ENCODE measurements around the gene CACFD1. TPM values are rescaled to one million over a fixed set of nuclear protein-coding genes. Genes with fewer than 3 reads are reported as not detected.

CACFD1 gene
- total and polyA plus RNA-seq, 8 donors: 17.7 to 48.4 (median 26.1) TPM

GRCh38 chr9:133490865-133491655 is 31.3 kb downstream of the CACFD1 start:
- TF ChIP-seq CTCF (IDR thresholded peaks at IDR 0.05): no peak
- Histone ChIP-seq H3K27ac (no peak overlapping the region), H3K4me1 (peaks cover 0 to 8% of the 10 kb centered on the region in 2 donors), H3K4me3 (no peak overlapping the region), H3K9me3 (no peaks in the 10 kb centered on the region), H3K27me3 (peaks cover 0 to 5% of the 10 kb centered on the region in 2 donors), H3K36me3 (no peaks in the 10 kb centered on the region)
- DNase-seq (peak in 1 of 4 donors; percentile 74), ATAC-seq (no peak)
- intact Hi-C loops (cut with DNase I): no loop called here

GRCh38 chr9:133491656-133491925 is 31.8 kb downstream of the CACFD1 start:
- no peak for ATAC-seq
- no peaks in the 10 kb centered on the region for H3K36me3 ChIP-seq
- no peaks in the 10 kb centered on the region for H3K9me3 ChIP-seq
- H3K4me1 ChIP-seq: peaks cover 0 to 6% of the 10 kb centered on the region in 2 donors
- H3K4me3 ChIP-seq: no peak overlapping the region
- DNase-seq: peak in 1 of 4 donors; percentile 25
- peaks cover 0 to 6% of the 10 kb centered on the region in 2 donors for H3K27me3 ChIP-seq
- intact Hi-C loops (cut with DNase I): no loop called here
- H3K27ac ChIP-seq: no peak overlapping the region
- no peak for TF ChIP-seq CTCF (IDR thresholded peaks at IDR 0.05)

GRCh38 chr9:133492061-133493021 is 32.6 kb downstream of the CACFD1 start:
- Histone ChIP-seq H3K9me3 (no peaks in the 10 kb centered on the region), H3K27ac (no peak overlapping the region), H3K36me3 (no peaks in the 10 kb centered on the region), H3K4me1 (peaks cover 0 to 8% of the 10 kb centered on the region in 2 donors), H3K4me3 (no peak overlapping the region), H3K27me3 (peaks cover 0 to 13% of the 10 kb centered on the region in 2 donors)
- intact Hi-C loops (cut with DNase I): no loop called here
- TF ChIP-seq CTCF (IDR thresholded peaks at IDR 0.05): no peak
- DNase-seq (peak in 2 of 4 donors; percentile 43 to 59), ATAC-seq (no peak)

GRCh38 chr9:133493428-133493827 is 33.6 kb downstream of the CACFD1 start:
- no peaks in the 10 kb centered on the region for H3K36me3 ChIP-seq
- H3K27me3 ChIP-seq: peaks cover 0 to 8% of the 10 kb centered on the region in 2 donors
- ATAC-seq: no peak
- intact Hi-C loops (cut with DNase I): no loop called here
- no peak for TF ChIP-seq CTCF (IDR thresholded peaks at IDR 0.05)
- DNase-seq: peak in 1 of 4 donors; percentile 61
- no peaks in the 10 kb centered on the region for H3K9me3 ChIP-seq
- no peak overlapping the region for H3K4me3 ChIP-seq
- no peak overlapping the region for H3K27ac ChIP-seq
- H3K4me1 ChIP-seq: peaks cover 0 to 8% of the 10 kb centered on the region in 2 donors
